Heart right ventricle (tissue), 16 donors: ENCODE measurements around the gene IRGQ. TPM values are rescaled to one million over a fixed set of nuclear protein-coding genes. Genes with fewer than 3 reads are reported as not detected.

Experiments
- ATAC-seq, 8 donors: fragments of 200-7000 bp; cut with Tn5 transposase; one replicate each; pipeline ENCODE4 v1.9.1; 2020; ENCODE audit warnings: mild to moderate bottlenecking in 8 of 8, moderate library complexity in 8 of 8, moderate number of reproducible peaks in 1 of 8
- DNase-seq, 2 donors: peaks; one replicate each; pipeline ENCODE4 v3.0.0-alpha.2; 2020
- H3K27ac ChIP-seq, 10 donors: fragments of 200-600 bp; sonication (generic) in 2 of 10; one replicate each; pipeline versions ENCODE4 v1.5.0 to v1.8.0; 2020 to 2022; ENCODE audit warnings: mild to moderate bottlenecking in 3 of 10
- H3K27me3 ChIP-seq, 7 donors: fragments of 200-600 bp; one replicate each; pipeline ENCODE4 v1.8.0; 2021 to 2022; ENCODE audit warnings: mild to moderate bottlenecking in 2 of 7
- H3K36me3 ChIP-seq, 9 donors: fragments of 200-600 bp; sonication (generic) in 1 of 9; one replicate each; pipeline versions ENCODE4 v1.5.0 to v1.8.0; 2020 to 2022; ENCODE audit warnings: mild to moderate bottlenecking in 2 of 9
- H3K4me1 ChIP-seq, 9 donors: fragments of 200-600 bp; sonication (generic) in 1 of 9; one replicate each; pipeline versions ENCODE4 v1.5.0 to v1.8.0; 2020 to 2022; ENCODE audit warnings: mild to moderate bottlenecking in 4 of 9
- H3K4me3 ChIP-seq, 10 donors: fragments of 200-600 bp; sonication (generic) in 2 of 10; one replicate each; pipeline versions ENCODE4 v1.5.0 to v1.8.0; 2020 to 2022; ENCODE audit warnings: mild to moderate bottlenecking in 7 of 10, moderate library complexity in 2 of 10
- H3K9me3 ChIP-seq, 11 donors: fragments of 200-600 bp in 10 of 11; sonication (generic) in 2 of 11; one replicate each; pipeline versions ENCODE4 v1.5.0 to v1.8.0; 2013 to 2022; ENCODE audit warnings: mild to moderate bottlenecking in 2 of 11, control low read depth in 1 of 11, moderate library complexity in 1 of 11
- CTCF ChIP-seq, 9 donors: fragments of 200-600 bp; sonication (generic) in 2 of 9; IDR thresholded peaks; one replicate each; pipeline versions ENCODE4 v1.5.0 to v1.8.0; 2021 to 2022; ENCODE audit warnings: antibody characterized with exemption in 9 of 9, mild to moderate bottlenecking in 5 of 9, moderate library complexity in 1 of 9
- WGBS, 2 donors: extraction: QIAGEN DNeasy Blood & Tissue Kit; methylation state at CpG; one replicate each; pipeline ENCODE4 v1.1.7; 2013; ENCODE audit warnings: inconsistent platforms in 1 of 2; 5-methylcytosine and 5-hydroxymethylcytosine counted together
- intact Hi-C, 10 donors: fragments of 100-400 bp; cut with DNase I; formaldehyde crosslinking; loops; one replicate each; pipeline versions ENCODE4 v1.11.1 to v1.14.2; 2022
- polyA plus RNA-seq, 2 donors: library from polyadenylated mRNA; stranded (reverse); fragments of 200-250 nt; gene quantifications; one replicate each; pipeline ENCODE4 v1.2.3, GENCODE V29; 2013
- total RNA-seq, 10 donors: library from RNA; stranded (reverse); fragmentation: NEBNext Ultra II Directional in 3 of 10; extraction: Animal tissue kit (Norgen Biotek cat#: 25700) in 3 of 10; gene quantifications; one replicate each; pipeline versions ENCODE4 v1.2.1 to v1.2.4, GENCODE V29; 2021 to 2023
- donor health status: Arrhythmogenic right ventricular cardiomyopathy.
- donor health status: ischemic (EF 13 %, LVEDD 7.1; RV severe dilation, severe dysfunction).
- donor health status: healthy with polysubstance abuse.
- donor health status: DM: no; HTN: yes; CAD: no.
- donor health status: DM: no; HTN: no; CAD: no.
- donor health status: ischemic (EF 25% LVEDD 6.9; RV normal size, moderate dysfunction).
- donor health status: ischemic (EF 25% LVEDD 5.7; RV mildly dilated, moderate dysfunction).
- donor health status: healthy.
- donor health status: DM: yes; HTN: yes; CAD: no.
- donor health status: Ischemic cardiomyopathy.
- donor health status: ischemic (EF 35%, LVEDD 5.7; RV mildly dilated, moderate dysfunction).
- donor health status: nonischemic (EF 11% LVEDD 7.7; RV severe dilation, severe dysfunction).
- donor health status: DM: yes; HTN: yes; CAD: no.
- donor health status: PGD.
- donor health status: ischemic (EF 29% LVEDD 5.4; RV normal size, mild dysfunction).
- donor health status: nonischemic (EF 23%, LVEDD 6.1; RV moderate dilation, normal function).

Gene IRGQ
- total and polyA plus RNA-seq, 12 donors, result 5.6 to 34.2 (median 26.4) TPM

GRCh38 chr19:43545981-43546380, 50.0 kb downstream of the IRGQ start:
- no peaks in the 10 kb centered on the region for H3K27me3 ChIP-seq
- DNase-seq (no peak), ATAC-seq (peak in 1 of 8 donors; percentile 16)
- H3K36me3 ChIP-seq, result peaks cover 0 to 85% (median 39%) of the 10 kb centered on the region in 9 donors
- intact Hi-C loops, result loop anchor here in 2 of 10 donors (10.0 kb wide), 2 partner anchors 99 to 239 kb away; partner anchors contain the start of gene KCNN4 (in 1 of the 2)
- H3K27ac ChIP-seq, result no peak overlapping the region
- WGBS, 2 donors, result 64 to 72% methylated on average over 2 of the region's 2 CpGs
- H3K9me3 ChIP-seq, result no peaks in the 10 kb centered on the region
- H3K4me3 ChIP-seq, result no peak overlapping the region
- H3K4me1 ChIP-seq, result no peaks in the 10 kb centered on the region
- TF ChIP-seq CTCF (IDR thresholded peaks at IDR 0.05), result no peak

- no peak for TF ChIP-seq CTCF (IDR thresholded peaks at IDR 0.05)
- ATAC-seq, result no peak
- WGBS, 2 donors, result 93 to 96% methylated on average over 5 of the region's 5 CpGs
- no peak overlapping the region for H3K27ac ChIP-seq
- H3K36me3 ChIP-seq, result peaks cover 0 to 85% (median 36%) of the 10 kb centered on the region in 9 donors
- no peaks in the 10 kb centered on the region for H3K9me3 ChIP-seq
- intact Hi-C loops, result loop anchor here in 2 of 10 donors (10.0 kb wide), 2 partner anchors 100 to 240 kb away; partner anchors contain the start of gene KCNN4 (in 1 of the 2)
- no peak for DNase-seq
- H3K4me1 ChIP-seq, result no peaks in the 10 kb centered on the region
- no peaks in the 10 kb centered on the region for H3K27me3 ChIP-seq
- H3K4me3 ChIP-seq, result no peak overlapping the region
These were observed 50.7 kb downstream of the IRGQ start for GRCh38 chr19:43545276-43545675.

GRCh38 chr19:43544077-43544476, 51.9 kb downstream of the IRGQ start:
- H3K27me3 ChIP-seq, result no peaks in the 10 kb centered on the region
- no peak overlapping the region for H3K27ac ChIP-seq
- WGBS, 2 donors, result 94% methylated on average over 9 of the region's 9 CpGs
- no peak overlapping the region for H3K4me3 ChIP-seq
- H3K36me3 ChIP-seq, result peaks cover 0 to 85% (median 38%) of the 10 kb centered on the region in 9 donors
- TF ChIP-seq CTCF (IDR thresholded peaks at IDR 0.05), result no peak
- intact Hi-C loops, result loop anchor here in 2 of 10 donors (10.0 kb wide), 2 partner anchors 101 to 241 kb away; partner anchors contain the start of gene KCNN4 (in 1 of the 2)
- DNase-seq, result no peak
- no peaks in the 10 kb centered on the region for H3K4me1 ChIP-seq
- peaks cover 0 to 6% (median 4%) of the 10 kb centered on the region in 11 donors for H3K9me3 ChIP-seq
- ATAC-seq, result no peak

- no peak for TF ChIP-seq CTCF (IDR thresholded peaks at IDR 0.05)
- H3K4me3 ChIP-seq, result no peak overlapping the region
- H3K27me3 ChIP-seq, result no peaks in the 10 kb centered on the region
- H3K4me1 ChIP-seq, result no peaks in the 10 kb centered on the region
- peaks cover 0 to 95% (median 51%) of the 10 kb centered on the region in 9 donors for H3K36me3 ChIP-seq
- DNase-seq (no peak), ATAC-seq (no peak)
- WGBS, 2 donors, result 94 to 98% methylated on average over 5 of the region's 5 CpGs
- H3K9me3 ChIP-seq, result peaks cover 0 to 15% (median 10%) of the 10 kb centered on the region in 11 donors
- no peak overlapping the region for H3K27ac ChIP-seq
- intact Hi-C loops, result loop anchor here in 2 of 10 donors (10.0 kb wide), 2 partner anchors 103 to 243 kb away; partner anchors contain the start of gene KCNN4 (in 1 of the 2)
These were observed 53.8 kb downstream of the IRGQ start for GRCh38 chr19:43541920-43542650.
